GM19467 (cell line): Measurements from ENCODE around the gene TADA2B.
A peak's percentile ranks its signal among the peaks of the same experiment; 100 is the strongest.
"Not testable (repeated sequence)": the region's sequence is repeated elsewhere in the genome, so short reads cannot be mapped to it uniquely, and the experiment has no call there.

ENCODE experiments used
- ATAC-seq: cut with Tn5 transposase; IDR thresholded peaks from one replicate; pipeline ENCODE4 v1.9.1; 2021; ENCODE audit warnings: mild to moderate bottlenecking, moderate library complexity; ENCODE audit not compliant: unreplicated experiment

The TADA2B gene

DNA sequence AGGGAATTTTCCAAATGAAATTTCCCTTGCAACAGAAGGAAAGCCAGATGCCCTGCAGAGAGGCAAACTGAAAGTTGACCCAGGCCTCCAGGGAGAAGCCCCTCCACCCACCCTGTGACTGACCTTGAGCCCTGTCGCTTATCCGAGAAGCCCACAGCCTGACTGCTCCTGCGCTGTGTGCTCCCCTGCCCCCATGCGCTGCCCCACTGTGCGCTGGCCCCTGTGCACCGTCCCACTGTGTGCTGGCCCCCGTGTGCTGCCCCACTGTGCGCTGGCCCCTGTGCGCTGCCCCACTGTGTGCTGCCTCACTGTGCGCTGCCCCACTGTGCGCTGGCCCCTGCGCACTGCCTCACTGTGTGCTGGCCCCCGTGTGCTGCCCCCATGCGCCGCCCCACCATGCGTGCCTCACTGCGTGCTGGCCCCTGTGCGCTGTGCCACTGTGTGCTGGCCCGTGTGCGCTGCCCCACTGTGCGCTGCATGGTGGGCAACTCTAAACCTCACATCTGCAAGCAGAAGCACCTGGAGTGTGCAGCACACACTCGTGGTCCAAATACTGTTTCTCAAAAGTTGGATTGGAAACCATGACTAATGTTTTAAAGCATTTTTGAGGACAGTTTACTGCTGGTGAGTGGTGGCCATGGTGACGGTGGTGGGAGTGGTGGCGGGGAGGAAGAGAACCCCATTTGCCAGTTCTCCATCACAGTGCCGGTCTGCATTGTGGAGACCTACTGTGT lies 33.0 kb downstream of the TADA2B start:
- ATAC-seq, result no peak

DNA sequence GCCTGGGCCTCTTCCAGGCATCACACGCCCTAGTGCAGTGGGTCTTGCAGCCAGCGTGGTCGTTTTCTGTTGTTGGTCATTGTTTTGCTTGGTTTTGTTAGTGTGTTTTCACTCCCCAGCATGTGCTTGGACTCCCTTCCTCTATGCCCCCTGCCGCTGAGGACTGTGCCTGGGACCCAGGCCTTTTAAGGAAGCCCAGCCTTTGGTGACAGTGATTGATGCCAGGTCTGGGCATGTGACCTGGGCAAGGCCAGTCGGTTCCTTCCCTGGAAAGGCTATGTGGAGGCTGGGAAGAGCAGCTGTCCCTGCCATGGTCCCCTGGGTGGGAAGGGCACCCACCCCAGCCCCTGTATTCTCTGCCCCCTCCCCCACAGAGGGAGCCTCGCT lies 33.5 kb downstream of the TADA2B start:
- ATAC-seq, result no peak

DNA sequence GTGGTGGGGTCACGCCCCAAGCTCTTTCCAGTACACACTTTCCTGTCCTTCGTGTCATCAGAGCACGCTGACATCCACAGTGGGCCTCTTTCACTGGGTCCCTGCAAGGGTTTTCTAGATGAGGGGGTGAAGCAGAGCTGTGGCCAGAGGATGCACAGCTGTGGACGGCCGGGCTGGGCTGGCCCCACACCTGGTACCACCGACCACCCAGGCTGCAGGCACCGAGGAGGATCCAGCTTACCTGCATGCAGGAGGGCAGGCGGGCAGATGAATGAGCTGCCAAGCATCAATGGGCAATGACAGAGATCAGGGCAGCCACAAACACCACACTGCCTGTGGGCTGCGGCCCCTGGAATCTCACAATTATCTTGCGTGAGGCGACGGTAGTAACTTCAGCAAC lies 34.2 kb downstream of the TADA2B start:
- no peak for ATAC-seq

DNA sequence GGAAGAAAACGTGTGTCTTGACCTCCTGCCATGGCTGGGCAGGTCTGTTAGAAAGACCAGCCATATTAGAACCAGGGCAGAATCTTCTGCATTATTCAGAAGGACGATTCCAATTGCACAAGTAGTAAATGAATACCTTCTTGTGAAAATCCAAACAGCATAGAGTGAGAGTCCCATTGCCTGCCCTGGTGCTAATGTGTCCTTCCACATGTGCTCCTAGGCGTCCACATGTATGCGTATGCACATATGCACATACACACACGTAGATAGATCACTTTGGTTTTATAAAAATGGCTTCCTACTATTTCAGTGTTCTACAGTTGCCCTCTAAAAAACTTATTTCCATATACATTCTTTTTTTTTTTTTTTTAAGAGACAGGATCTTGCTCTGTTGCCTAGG lies 34.9 kb downstream of the TADA2B start:
- no peak for ATAC-seq

DNA sequence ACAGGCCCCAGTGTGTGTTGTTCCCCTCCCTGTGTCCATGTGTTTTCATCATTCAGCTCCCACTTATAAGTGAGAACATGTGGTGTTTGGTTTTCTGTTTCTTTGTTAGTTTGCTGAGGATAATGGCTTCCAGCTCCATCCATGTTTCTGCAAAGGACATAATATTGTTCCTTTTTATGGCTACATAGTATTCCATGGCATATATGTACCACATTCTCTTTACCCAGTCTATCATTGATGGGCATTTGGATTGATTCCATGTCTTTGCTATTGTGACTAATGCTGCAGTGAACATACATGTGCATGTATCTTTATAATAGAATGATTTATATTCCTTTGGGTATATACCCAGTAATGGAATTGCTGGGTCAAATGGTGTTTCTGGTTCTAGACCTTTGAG lies 36.3 kb downstream of the TADA2B start:
- not testable (repeated sequence) for ATAC-seq

DNA sequence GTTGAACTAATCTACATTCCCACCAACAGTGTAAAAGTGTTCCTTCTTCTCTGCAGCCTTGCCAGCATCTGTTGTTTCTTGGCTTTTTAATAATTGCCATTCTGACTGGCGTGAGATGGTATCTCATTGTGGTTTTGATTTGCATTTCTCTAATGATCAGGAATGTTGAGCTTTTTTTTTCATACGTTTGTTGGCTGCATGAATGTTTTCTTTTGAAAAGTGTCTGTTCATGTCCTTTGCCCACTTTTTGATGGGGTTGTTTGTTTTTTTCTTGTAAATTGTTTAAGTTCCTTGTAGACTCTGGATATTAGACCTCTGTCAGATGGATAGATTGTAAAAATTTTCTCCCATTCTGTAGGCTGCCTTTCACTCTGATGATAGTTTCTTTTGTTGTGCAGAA lies 36.7 kb downstream of the TADA2B start:
- ATAC-seq, result not testable (repeated sequence)

DNA sequence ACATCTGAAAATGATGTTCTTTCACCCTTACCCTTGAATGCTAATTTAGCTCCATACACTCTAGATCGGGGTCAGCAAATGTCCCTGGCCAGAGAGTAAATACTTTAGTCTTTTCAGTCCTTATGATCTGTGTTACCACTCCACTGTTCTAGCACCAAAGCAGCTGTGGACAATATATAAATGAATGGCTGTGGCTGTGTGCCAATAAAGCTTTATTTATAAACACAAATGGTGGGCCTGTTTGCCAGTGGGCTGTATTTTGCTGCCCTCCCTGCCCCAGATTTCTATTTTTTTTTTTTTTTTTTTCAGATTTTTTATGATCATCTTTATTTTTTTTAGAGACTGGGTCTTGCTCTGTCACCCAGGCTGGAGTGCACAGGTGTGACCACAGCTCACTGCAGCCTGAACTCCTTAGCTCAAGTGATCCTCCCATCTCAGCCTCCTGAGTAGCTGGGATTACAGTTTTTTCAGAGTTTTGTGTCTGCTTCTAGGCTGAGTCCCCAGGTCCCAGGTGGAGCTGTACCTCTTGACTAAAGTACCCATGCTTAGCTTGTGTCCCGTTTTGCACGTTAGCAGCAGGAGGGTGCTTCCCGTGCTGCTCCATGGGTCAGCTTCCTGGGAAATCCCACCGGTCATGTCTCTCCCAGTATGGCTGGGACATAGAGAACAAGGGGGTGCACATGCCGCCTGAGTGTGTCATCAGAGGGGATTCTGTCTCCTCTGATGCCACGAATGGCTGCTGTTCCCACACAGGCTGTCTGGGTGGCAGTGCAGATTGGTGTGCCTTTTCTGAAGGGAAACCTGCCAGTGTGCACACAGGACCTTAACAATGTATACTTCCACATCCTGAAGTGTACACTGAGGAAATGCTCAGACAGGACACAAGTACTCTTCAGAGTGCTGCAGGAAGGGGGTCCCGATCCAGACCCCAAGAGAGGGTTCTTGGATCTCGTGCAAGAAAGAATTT lies 40.7 kb downstream of the TADA2B start:
- ATAC-seq, result no peak

DNA sequence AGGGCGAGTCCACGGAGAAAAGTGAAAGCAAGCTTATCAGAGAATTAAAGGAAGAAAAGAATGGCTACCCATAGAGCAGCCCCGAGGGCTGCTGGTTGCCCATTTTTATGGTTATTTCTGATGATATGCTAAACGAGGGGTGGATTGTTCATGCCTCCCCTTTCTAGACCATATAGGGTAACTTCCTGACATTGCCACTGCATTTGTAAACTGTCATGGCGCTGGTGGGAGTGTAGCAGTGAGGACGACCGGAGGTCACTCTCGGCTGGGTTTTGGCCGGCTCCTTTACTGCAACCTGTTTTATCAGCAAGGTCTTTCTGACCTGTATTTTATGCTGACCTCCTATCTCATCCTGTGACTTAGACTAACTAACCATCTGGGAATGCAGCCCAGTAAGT lies 41.4 kb downstream of the TADA2B start:
- ATAC-seq, result not testable (repeated sequence)

DNA sequence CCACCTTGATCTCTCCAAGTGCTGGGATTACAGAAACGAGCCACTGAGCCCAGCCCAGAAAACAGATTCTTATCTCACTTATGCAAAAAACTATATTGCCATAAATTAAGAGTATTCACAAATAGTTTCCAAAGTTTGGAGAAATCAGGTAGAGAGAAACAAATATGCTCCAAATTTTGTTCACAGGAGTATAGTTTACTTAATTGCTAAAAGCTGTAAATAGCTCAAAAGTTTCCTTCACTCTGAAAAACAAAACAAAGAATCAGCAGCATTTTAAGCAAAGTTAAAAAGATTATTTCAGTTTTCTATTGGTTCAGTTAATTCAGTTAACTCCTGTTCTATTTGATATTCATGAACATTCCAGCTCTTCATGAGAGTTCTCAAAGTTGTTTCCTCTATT lies 43.2 kb downstream of the TADA2B start:
- ATAC-seq, result no peak

DNA sequence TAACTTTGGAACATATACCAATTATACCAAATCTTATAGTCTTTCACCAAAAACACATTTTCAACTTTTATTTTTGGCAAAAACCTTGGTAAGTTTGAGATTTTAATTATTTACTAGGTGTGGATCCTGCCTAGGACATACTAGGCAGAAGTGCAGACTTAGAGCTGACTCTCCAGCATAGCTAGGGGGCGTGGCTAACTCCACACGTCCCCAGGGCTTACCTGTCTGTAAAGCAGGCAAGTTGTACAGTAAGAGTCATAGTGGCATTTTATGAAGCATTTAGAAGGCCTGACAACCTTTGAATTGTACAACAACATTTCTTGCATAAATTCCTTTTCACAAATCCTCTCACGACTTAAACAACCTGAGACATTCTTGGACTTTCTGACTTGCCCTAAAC lies 43.9 kb downstream of the TADA2B start:
- no peak for ATAC-seq

DNA sequence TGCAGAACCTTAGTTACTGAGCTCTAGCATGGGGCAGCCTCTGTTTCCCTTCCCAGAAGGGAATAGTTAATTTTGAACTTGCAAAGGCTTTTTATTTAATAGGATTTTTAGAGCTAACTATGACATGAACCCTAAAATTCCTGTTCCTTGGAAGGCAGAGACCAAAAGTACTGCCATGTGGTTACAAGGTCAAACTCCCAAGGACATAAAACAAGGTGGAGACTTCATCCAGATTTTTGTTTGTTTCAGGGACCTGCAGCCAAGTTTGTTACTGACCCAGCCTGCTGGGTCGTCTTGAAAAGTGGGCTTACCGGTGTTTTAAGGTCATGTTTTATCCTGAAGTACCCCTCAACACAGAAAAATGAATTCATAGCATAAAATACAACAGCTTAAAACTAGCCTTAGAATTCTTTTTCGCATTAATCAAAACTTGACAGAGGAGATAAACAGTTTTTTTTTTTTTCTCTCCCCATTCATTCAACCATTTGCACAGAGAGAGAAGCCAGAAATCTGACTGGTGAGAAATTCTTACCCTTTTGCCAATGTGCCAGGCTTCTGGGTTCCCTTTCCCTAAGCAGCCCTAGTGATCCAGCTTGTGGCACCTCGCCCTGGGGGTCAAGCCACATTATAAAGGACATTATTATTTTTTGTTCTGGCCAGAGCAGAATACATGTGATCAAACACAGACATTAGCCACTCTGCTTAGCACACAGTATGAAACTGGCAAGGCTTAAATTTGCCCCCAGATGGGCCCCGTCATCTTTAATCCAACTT lies 46.2 kb downstream of the TADA2B start:
- ATAC-seq, result no peak

DNA sequence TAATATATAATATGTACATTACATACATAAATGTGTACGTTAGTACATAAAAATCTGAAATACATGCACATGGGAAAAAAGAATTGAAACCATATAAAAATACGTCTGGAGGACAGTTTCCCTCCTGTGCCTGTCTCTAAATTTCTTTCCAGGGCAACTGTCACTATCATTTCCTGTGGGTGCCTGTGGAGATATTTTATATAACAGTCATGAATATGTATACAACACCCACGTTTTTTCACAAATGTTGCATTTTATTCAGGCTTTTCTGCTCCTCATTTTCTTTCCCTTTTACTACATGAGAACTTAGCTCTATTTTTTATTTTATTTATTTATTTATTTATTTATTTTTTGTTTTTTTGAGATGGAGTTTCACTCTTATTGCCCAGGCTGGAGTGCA lies 48.9 kb downstream of the TADA2B start:
- no peak for ATAC-seq

DNA sequence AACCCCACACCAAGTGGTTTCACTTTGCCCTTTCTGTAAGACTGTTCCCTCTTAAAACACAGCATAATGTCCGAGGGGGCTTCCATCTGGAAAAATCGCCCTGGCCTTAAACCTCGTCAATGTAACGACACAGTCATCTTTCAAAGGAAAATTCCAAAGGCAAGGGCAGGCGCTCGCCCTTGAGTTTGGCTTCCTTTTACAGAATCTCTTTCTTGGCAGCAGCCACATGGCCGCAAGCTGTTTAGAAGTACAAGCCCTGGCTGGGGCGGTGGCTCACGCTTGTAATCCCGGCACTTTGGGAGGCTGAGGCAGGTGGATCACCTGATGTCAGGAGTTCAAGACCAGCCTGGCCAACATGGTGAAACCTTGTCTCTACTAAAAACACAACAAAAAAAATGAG lies 51.7 kb downstream of the TADA2B start:
- no peak for ATAC-seq

DNA sequence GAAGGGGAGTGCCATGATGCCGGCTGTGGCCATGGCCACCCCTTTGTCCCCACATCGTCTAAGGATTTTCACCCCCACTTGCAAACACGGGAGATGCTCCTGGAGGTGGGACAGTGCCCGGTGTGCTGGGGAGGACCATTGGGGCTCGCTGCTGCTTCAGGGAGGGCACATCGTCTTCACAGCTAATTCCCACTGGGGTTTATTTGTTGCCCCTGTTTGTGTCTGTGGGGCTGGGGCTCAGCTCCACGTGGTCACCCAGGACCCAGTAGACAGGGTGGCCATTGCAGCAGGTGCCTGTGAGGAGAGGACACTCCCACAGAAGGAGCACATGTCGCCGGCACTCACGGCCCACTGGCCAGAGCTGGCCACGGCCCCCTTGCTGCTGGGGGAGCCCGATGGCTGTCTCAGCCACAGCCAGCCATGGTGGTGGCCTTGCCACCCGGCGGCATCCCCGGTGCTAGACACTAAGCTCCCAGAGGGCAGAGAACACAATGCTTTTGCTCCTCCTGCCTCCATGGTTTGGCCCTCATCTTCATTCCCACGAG lies 52.5 kb downstream of the TADA2B start:
- no peak for ATAC-seq

DNA sequence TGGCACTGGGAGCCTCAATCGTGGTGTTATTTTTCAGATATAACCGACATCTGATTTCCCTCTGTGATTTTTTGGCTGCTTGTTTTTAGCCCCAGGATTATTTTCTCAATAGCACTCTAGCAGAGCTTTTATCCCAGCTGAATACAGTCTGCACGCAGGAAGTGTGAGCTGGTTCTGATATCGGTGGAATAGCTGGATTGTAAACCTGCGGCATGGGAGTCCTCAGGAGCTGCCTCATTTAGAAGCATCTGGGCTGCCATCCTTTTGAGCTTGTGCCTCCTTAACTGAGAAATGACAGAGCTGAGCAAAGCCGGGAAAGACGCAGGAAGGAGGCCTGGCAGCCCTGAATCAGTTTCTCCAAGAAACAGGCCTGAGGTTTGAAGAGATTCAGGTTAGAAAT lies 53.1 kb downstream of the TADA2B start:
- no peak for ATAC-seq

DNA sequence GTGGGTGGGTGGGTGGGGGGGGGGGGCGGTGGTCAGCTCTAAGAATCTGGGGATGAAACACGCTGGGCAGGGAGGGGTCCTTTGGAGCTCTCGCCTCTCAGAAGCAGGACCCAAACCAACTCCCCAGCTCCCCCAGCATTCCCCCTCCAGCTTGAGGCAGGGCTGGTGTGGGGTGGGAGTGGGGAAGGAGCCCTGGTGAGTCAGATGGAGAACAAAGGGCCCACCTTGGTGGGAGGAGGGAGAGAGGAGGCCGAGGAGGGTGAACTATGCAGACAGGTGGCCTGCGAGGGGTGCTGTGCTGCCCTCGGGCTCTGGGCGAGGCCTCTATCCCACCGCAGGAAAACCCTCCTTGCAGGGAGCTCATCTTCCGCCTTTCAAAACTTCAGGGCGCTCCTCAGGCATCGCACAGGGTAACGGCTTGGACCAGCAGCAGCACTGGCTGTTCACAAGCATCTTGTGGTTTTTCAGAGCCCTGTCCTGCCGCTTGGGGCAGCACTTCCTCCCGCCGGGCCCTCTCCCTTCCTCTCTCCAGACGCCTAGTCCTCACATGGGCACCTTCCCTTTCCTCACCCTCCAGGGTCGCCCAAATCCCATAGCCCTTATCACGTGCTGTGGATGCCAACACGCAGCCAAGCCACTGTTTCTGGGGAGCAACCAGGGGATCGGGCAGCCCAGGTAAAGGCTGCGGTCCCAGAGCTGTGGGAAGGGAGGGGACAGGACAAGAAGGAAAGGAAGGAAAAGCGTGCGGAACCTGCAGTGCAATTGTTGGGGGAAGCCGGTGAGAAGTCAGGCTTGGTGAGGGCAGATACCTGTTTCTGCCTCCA lies 58.7 kb downstream of the TADA2B start:
- ATAC-seq, result peak; percentile 62

DNA sequence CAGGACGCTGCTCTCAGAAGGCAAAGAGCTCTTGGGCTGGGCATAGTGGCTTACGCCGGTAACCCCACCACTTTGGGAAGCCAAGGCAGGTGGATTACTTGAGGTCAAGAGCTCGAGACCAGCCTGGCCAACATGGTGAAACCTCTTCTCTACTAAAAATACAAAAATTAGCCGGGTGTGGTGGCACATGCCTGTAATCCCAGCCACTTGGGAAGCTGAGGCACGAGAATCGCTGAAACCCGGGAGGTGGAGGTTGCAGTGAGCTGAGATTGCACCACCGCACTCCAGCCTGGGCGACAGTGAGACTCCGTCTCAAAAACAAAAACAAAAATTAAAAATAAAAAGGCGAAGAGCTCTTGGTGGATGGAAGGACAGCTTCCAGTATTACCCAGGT lies 59.3 kb downstream of the TADA2B start:
- ATAC-seq, result not testable (repeated sequence)

DNA sequence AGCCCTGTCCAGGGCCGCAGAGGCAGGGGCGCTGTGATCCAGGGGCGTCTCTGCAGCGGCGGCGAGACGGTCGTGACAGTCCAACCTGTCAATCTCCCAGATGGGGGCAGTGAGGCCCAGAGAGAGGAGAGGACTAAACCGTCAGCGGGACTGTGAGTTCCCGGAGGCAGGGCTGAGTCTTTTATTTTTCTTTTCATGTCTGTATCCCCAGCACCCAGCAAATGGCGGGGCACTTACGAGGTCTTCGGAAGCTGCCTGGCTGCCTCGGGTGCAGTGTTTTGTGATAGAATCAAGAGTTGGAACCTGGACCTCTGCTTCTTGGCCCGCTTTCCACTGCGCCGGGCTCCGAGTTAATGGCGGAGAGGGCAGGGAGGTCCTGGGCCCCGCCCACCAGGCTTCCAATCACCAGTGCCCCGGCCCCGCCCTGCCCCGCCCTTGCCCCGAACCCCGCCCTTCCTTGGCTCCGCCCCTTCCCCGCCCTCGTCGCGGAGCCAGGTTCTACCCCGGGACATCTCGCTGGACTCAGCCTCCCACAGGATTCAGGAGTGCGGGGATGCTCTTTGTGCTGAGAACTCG lies 59.9 kb downstream of the TADA2B start:
- ATAC-seq, result peak; percentile 68

DNA sequence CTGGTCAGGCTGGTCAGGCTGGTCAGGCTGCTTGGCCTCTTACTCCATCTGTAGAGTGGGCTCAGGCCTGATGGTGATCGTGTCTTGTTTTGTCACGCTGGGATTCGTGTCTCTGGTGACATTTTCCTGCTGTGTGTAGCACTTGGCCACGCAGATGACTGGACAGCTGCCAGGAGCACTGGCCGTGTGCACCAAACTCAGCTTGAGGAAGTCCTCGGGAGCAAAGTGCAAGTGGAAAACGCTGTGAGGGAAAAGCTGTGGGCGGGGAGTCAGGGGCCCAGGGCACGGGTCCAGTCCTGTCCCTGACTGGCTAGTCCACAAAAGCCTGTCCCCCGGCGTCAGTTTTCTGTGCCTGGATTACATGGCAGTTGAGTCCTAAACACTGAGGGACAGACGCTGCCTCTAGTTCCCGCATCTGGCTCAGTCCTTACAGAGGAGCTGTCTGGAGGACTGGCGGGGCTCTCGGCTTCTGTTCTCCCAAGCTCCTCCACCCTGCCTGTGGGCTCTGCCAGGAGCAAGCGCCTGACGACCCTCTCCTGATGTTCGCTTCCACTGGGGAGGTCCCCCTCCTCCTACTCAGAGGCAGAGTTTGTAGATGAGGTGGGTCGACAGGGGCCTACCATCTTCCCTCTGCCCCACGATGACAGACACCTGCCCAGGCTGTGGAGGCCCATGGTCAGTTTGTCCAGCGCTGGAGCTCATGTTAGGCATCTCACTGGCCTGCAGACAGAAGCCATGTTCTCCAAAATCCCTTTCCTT lies 60.6 kb downstream of the TADA2B start:
- no peak for ATAC-seq
